ENCODE results near the gene ZFP64. TPM values are rescaled to one million over a fixed set of nuclear protein-coding genes. Genes with fewer than 3 reads are reported as not detected.

Gene ZFP64
- total RNA-seq, 1 experiment from 2014 or later, result 16.0 TPM

DNA sequence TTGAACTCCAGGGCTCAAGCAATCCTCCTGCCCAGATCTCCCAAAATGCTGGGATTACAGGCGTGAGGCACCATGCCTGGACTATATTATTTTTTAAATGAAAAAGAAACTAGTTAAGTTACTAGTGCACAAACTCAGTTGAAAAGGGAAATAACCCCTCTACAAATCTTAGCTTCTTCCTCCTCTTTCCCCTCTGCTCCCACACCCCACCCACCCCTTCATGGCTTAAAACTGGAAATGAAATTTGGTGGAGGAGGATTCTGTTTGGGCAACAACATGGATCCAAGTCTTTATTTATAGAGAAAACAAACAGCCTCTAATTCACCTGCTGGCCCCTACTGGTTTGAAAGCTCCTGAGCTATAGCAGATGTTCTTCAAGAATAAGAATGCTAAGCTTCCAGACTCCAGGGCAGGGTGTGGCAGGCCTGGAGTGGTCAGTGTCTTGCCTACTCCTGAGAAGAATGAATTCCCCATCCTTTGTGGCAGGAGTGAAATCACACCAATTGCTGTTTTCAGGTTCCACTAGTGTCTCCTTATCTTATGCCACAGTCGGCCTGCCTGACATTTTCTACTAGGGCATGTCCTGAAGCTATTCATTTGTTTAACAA, 73.5 kb downstream of the ZFP64 start:
- Histone ChIP-seq H3K4me2 (ENCODE audit: low read length) (no peak overlapping the region), H3K4me1 (ENCODE audit: control insufficient read depth in 1 of 2, insufficient read depth in 2 of 2, low read length in 2 of 2) (no peaks in the 10 kb centered on the region), H3K9me2 (ENCODE audit: insufficient read depth) (no peaks in the 10 kb centered on the region), H3K27me3 (ENCODE audit: insufficient read depth, low read length) (no peaks in the 10 kb centered on the region), H3K9me3 (ENCODE audit: control insufficient read depth in 1 of 2, insufficient read depth in 1 of 2, low read depth in 1 of 2, low read length in 2 of 2) (no peaks in the 10 kb centered on the region), H4K20me1 (ENCODE audit: insufficient read depth) (no peaks in the 10 kb centered on the region), H3K79me2 (ENCODE audit: insufficient read depth, low read length) (no peaks in the 10 kb centered on the region), H3K4me3 (replicated peaks in 1 of 2; ENCODE audit: low read depth in 1 of 2, low read length in 2 of 2) (no peak overlapping the region), H2AFZ (ENCODE audit: low read depth, low read length, poor library complexity, severe bottlenecking) (no peak overlapping the region), H3K36me3 (ENCODE audit: control insufficient read depth in 1 of 2, insufficient read depth in 2 of 2, low read length in 2 of 2) (no peaks in the 10 kb centered on the region), H3K27ac (ENCODE audit: low read depth, low read length) (no peak overlapping the region), H3K9ac (ENCODE audit: low read length) (no peak overlapping the region)
- ChIA-PET POLR2A (no interaction called here), RAD21 (ENCODE audit: low non-redundant PET in 1 of 2, low total read pairs in 2 of 2, uncharacterized antibody in 2 of 2, unreplicated experiment in 2 of 2) (no interaction called here), CTCF (interaction anchor here (2.8 kb wide), 1 partner anchor 10 kb away, joined by 16 read pairs; no protein-coding TSS in a partner anchor)
- TF ChIP-seq FOSL1 (IDR thresholded peaks at IDR 0.05; ENCODE audit: low read depth), result no peak
- TF ChIP-seq, protein P1, sequence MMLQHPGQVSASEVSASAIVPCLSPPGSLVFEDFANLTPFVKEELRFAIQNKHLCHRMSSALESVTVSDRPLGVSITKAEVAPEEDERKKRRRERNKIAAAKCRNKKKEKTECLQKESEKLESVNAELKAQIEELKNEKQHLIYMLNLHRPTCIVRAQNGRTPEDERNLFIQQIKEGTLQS (IDR thresholded peaks at IDR 0.05), result no peak
- ATAC-seq (no peak), DNase-seq (ENCODE audit: low read depth, low spot score) (no peak)
- intact Hi-C loops (cut with micrococcal nuclease), result no loop called here
- no TSS peak for BruUV-seq (replicated peaks)

DNA sequence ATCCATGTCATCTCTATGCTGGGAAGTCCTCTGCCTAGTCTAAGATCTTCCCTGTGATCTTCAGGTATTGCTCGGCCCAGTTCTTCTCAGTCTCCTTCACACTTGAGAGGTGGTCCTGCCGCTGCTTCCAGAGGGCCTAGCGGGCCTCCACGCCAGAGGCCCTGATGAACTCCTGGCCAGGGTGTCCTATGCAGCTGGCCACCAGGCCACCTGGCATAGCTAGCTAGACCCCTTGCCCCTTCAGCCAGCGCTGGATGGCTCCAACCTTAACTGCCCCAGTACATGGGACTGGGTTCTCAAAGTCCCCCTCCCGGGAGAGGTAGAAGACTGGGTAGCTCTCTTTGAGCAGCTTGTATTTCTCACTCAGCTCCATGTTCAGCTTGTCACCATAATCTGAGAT, 81.1 kb downstream of the ZFP64 start:
- H3K9ac ChIP-seq (ENCODE audit: low read length), result no peak overlapping the region
- no peaks in the 10 kb centered on the region for H3K36me3 ChIP-seq (ENCODE audit: control insufficient read depth in 1 of 2, insufficient read depth in 2 of 2, low read length in 2 of 2)
- no peak overlapping the region for H3K27ac ChIP-seq (ENCODE audit: low read depth, low read length)
- H2AFZ ChIP-seq (ENCODE audit: low read depth, low read length, poor library complexity, severe bottlenecking), result no peak overlapping the region
- TF ChIP-seq SP1 (IDR thresholded peaks at IDR 0.05; ENCODE audit: low read depth), result no peak
- TF ChIP-seq CBX3 (IDR thresholded peaks at IDR 0.05; ENCODE audit: low read depth), result no peak
- no peak for TF ChIP-seq CEBPB (IDR thresholded peaks at IDR 0.05; ENCODE audit: low read depth)
- TF ChIP-seq JUND (IDR thresholded peaks at IDR 0.05), result no peak
- no peak overlapping the region for H3K4me2 ChIP-seq (ENCODE audit: low read length)
- H3K9me3 ChIP-seq (ENCODE audit: control insufficient read depth in 1 of 2, insufficient read depth in 1 of 2, low read depth in 1 of 2, low read length in 2 of 2), result no peaks in the 10 kb centered on the region; a peak in 1 of 4 replicates
- BruUV-seq (replicated peaks), result no TSS peak
- no peaks in the 10 kb centered on the region for H4K20me1 ChIP-seq (ENCODE audit: insufficient read depth)
- ATAC-seq (no peak), DNase-seq (ENCODE audit: low read depth, low spot score) (no peak)
- CTCF ChIA-PET, result no interaction called here
- no peaks in the 10 kb centered on the region for H3K9me2 ChIP-seq (ENCODE audit: insufficient read depth)
- RAD21 ChIA-PET (ENCODE audit: low non-redundant PET in 1 of 2, low total read pairs in 2 of 2, uncharacterized antibody in 2 of 2, unreplicated experiment in 2 of 2), result no interaction called here
- H3K4me1 ChIP-seq (ENCODE audit: control insufficient read depth in 1 of 2, insufficient read depth in 2 of 2, low read length in 2 of 2), result no peaks in the 10 kb centered on the region
- H3K27me3 ChIP-seq (ENCODE audit: insufficient read depth, low read length), result no peaks in the 10 kb centered on the region
- POLR2A ChIA-PET, result no interaction called here
- H3K4me3 ChIP-seq (replicated peaks in 1 of 2; ENCODE audit: low read depth in 1 of 2, low read length in 2 of 2), result no peak overlapping the region
- intact Hi-C loops (cut with micrococcal nuclease), result no loop called here
- no peaks in the 10 kb centered on the region for H3K79me2 ChIP-seq (ENCODE audit: insufficient read depth, low read length)

All from HCT116 (cell line).